HCT116 (cell line): ENCODE data around the gene SLC25A42. TPM values are rescaled to one million over a fixed set of nuclear protein-coding genes. Genes with fewer than 3 reads are reported as not detected.

Source experiments
- total RNA-seq: library from RNA; stranded (reverse); gene quantifications from one replicate; pipeline ENCODE4 v1.2.1, GENCODE V29; 2021; ENCODE audit not compliant: unreplicated experiment

Gene SLC25A42
- total RNA-seq, 1 experiment from 2014 or later: 10.2 TPM

Other genes starting within 250 kb of the SLC25A42 start
- gene UPF1, start 232.0 kb upstream of the SLC25A42 start, total RNA-seq: 78.5 TPM
- 0.96 TPM for gene CERS1, start 167.8 kb upstream of the SLC25A42 start, total RNA-seq
- 263 TPM for gene COPE, start 144.6 kb upstream of the SLC25A42 start, total RNA-seq
- gene DDX49, start 144.3 kb upstream of the SLC25A42 start, total RNA-seq: 51.9 TPM
- 45.2 TPM for gene HOMER3, start 122.8 kb upstream of the SLC25A42 start, total RNA-seq
- gene SUGP2, start 30.5 kb upstream of the SLC25A42 start, total RNA-seq: 82.4 TPM
- 34.7 TPM for gene ARMC6, start 30.4 kb upstream of the SLC25A42 start, total RNA-seq
- gene TMEM161A, start 74.5 kb downstream of the SLC25A42 start, total RNA-seq: 76.0 TPM
- 7.9 TPM for gene MEF2B, start 106.3 kb downstream of the SLC25A42 start, total RNA-seq
- gene BORCS8, start 128.2 kb downstream of the SLC25A42 start, total RNA-seq: 17.1 TPM
- gene RFXANK, start 128.3 kb downstream of the SLC25A42 start, total RNA-seq: 78.9 TPM
- 45.3 TPM for gene NR2C2AP, start 139.4 kb downstream of the SLC25A42 start, total RNA-seq
- 0.07 TPM for gene NCAN, start 148.0 kb downstream of the SLC25A42 start, total RNA-seq
- gene TM6SF2, start 209.3 kb downstream of the SLC25A42 start, total RNA-seq: not detected